Measurements from ENCODE around the gene RAB4A. TPM values are rescaled to one million over a fixed set of nuclear protein-coding genes. Genes with fewer than 3 reads are reported as not detected.

RAB4A gene
- polyA plus RNA-seq, 1 experiment = 24.8 TPM

DNA sequence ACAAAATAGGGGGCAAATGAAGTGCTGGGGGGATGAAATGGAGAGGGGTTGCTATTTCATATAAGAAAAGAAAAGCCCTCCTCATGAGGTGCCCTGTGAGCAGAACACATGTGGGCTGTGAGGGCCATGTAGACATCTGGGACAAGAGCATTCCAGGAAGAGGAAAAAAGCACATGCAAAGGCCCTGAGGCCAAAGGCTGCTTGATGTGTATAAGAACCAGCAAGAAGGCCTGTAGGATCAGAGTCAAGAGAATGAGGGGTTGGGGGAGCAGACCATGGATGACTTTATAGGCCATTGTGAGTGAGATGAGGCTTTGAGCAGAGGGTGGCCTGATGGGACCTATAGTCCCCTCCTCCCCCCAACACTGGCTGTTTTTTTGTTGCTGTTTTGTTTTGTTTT, 7.7 kb upstream of the RAB4A start:
- Histone ChIP-seq H3K36me3 (ENCODE audit: control insufficient read depth, insufficient read depth, low read length) (no peaks in the 10 kb centered on the region), H3K4me3 (ENCODE audit: low read depth, low read length) (no peak overlapping the region), H3K27me3 (ENCODE audit: control insufficient read depth, insufficient read depth, low read length) (no peaks in the 10 kb centered on the region)
- TF ChIP-seq, protein P1, sequence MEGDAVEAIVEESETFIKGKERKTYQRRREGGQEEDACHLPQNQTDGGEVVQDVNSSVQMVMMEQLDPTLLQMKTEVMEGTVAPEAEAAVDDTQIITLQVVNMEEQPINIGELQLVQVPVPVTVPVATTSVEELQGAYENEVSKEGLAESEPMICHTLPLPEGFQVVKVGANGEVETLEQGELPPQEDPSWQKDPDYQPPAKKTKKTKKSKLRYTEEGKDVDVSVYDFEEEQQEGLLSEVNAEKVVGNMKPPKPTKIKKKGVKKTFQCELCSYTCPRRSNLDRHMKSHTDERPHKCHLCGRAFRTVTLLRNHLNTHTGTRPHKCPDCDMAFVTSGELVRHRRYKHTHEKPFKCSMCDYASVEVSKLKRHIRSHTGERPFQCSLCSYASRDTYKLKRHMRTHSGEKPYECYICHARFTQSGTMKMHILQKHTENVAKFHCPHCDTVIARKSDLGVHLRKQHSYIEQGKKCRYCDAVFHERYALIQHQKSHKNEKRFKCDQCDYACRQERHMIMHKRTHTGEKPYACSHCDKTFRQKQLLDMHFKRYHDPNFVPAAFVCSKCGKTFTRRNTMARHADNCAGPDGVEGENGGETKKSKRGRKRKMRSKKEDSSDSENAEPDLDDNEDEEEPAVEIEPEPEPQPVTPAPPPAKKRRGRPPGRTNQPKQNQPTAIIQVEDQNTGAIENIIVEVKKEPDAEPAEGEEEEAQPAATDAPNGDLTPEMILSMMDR (IDR thresholded peaks at IDR 0.05; ENCODE audit: insufficient read depth, low read depth, low read length) = no peak
- ChIA-PET POLR2A (no interaction called here), CTCF (no interaction called here)
- no peak for DNase-seq (ENCODE audit: low read depth)

DNA sequence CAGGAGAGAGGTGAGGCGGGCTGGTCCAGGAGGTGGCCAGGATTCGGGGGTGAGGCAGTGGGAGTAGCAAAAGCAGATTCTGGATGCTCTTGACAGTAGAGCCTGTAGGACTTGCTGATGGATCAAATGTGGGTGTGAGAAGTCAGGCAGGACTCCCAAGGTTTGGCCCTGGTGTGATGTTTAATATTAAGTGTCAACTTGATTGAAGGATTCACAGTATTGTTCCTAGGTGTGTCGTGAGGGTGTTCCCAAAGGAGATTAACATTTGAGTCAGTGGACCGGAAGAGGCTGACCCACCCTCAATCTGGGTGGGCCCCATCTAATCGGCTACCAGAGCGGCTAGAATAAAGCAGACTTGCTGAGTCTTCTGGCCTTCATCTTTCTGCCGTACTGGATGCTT, 6.8 kb upstream of the RAB4A start:
- TF ChIP-seq, protein P1 (IDR thresholded peaks at IDR 0.05; ENCODE audit: insufficient read depth, low read depth, low read length) = no peak
- CTCF ChIA-PET = no interaction called here
- POLR2A ChIA-PET = no interaction called here
- H3K36me3 ChIP-seq (ENCODE audit: control insufficient read depth, insufficient read depth, low read length) = no peaks in the 10 kb centered on the region
- H3K27me3 ChIP-seq (ENCODE audit: control insufficient read depth, insufficient read depth, low read length) = no peaks in the 10 kb centered on the region
- no peak for DNase-seq (ENCODE audit: low read depth)
- H3K4me3 ChIP-seq (ENCODE audit: low read depth, low read length) = no peak overlapping the region

DNA sequence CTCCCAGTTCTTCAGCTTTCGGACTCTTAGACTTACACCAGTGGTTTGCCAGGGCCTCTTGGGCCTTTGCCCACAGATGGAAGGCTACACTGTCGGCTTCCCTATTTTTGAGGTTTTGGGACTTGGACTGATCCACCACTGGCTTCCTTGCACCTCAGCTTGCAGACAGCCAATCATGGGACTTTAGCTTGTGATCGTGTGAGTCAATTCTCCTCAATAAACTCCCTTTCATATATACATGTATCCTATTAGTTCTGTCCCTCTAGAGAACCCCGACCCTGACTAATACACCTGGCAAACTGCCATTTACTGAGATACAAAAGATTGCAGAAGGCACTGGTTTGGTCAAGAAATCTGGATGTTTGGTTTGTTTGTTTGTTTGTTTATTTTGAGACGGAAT, 6.4 kb upstream of the RAB4A start:
- ChIA-PET POLR2A (no interaction called here), CTCF (no interaction called here)
- TF ChIP-seq, protein P1 (IDR thresholded peaks at IDR 0.05; ENCODE audit: insufficient read depth, low read depth, low read length) = no peak
- Histone ChIP-seq H3K36me3 (ENCODE audit: control insufficient read depth, insufficient read depth, low read length) (no peaks in the 10 kb centered on the region), H3K27me3 (ENCODE audit: control insufficient read depth, insufficient read depth, low read length) (no peaks in the 10 kb centered on the region), H3K4me3 (ENCODE audit: low read depth, low read length) (no peak overlapping the region)
- no peak for DNase-seq (ENCODE audit: low read depth)

DNA sequence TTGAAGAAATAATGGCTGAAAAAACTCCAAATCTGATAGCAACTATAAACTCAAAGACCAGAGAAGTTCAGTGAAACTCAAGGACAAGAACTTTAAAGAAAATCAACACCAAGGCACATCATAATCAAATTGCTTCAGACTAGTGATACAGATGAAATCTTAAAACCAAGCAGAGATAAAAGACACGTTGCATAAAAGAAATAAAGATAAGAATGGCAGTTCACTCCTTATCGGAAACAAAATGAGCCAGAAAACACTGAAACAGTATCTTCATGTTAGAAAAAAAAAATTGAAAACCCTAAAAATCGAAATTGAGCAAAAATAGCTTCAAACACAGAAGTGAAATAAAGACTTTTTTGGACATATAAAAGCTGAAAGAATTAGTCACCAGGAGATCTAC, 4.6 kb upstream of the RAB4A start:
- no peaks in the 10 kb centered on the region for H3K36me3 ChIP-seq (ENCODE audit: control insufficient read depth, insufficient read depth, low read length)
- TF ChIP-seq, protein P1 (IDR thresholded peaks at IDR 0.05; ENCODE audit: insufficient read depth, low read depth, low read length) = no peak
- H3K27me3 ChIP-seq (ENCODE audit: control insufficient read depth, insufficient read depth, low read length) = no peaks in the 10 kb centered on the region
- DNase-seq (ENCODE audit: low read depth) = no peak
- ChIA-PET POLR2A (no interaction called here), CTCF (no interaction called here)
- H3K4me3 ChIP-seq (ENCODE audit: low read depth, low read length) = no peak overlapping the region

DNA sequence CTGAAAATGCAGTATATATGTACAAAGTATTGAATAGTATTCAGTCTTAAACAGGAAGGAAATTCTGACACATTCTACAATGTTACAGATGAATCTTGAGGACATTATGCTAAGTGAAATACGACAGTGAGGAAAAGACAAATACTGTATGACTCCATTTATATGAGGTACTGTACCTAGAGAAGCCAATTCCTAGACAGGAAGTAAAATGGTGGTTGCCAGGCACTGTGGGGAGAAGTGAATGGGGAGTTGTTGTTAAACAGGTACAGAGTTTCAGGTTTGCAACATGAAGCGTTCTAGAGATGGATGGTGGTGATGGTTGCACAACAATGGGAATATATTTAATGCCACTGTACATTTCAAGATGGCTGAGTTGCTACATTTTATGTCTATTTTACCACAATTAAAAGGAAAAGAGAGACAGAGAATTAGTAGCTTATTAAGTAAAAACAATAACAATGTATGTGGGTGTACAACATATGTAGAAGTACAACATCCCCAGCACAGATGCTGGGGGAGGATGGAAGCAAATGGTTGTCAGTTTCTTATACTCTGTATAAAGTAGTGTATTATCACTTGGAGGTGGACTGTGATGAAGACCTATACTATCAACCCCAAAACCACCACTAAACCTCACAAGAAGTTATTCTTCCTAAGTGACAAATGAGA, 3.9 kb upstream of the RAB4A start:
- TF ChIP-seq, protein P1 (IDR thresholded peaks at IDR 0.05; ENCODE audit: insufficient read depth, low read depth, low read length) = no peak
- H3K4me3 ChIP-seq (ENCODE audit: low read depth, low read length) = no peak overlapping the region
- POLR2A ChIA-PET = no interaction called here
- no peak for DNase-seq (ENCODE audit: low read depth)
- no peaks in the 10 kb centered on the region for H3K27me3 ChIP-seq (ENCODE audit: control insufficient read depth, insufficient read depth, low read length)
- H3K36me3 ChIP-seq (ENCODE audit: control insufficient read depth, insufficient read depth, low read length) = no peaks in the 10 kb centered on the region
- CTCF ChIA-PET = interaction anchor here (1.2 kb wide), 1 partner anchor 367 kb away, joined by 4 read pairs; no protein-coding TSS in a partner anchor
